Muscle layer of colon (tissue), 2 donors: Measurements from ENCODE around the gene SNX32.

Experiments
- H3K27ac ChIP-seq: one replicate; pipeline ENCODE4 v1.7.0; 2013; ENCODE audit warnings: low read depth, mild to moderate bottlenecking, low read length, moderate library complexity
- H3K27me3 ChIP-seq, 2 donors: one replicate each; pipeline ENCODE4 v1.7.0; 2013; ENCODE audit warnings: low read length in 2 of 2, mild to moderate bottlenecking in 2 of 2; ENCODE audit not compliant: insufficient read depth in 2 of 2, control insufficient read depth in 1 of 2
- H3K36me3 ChIP-seq: one replicate; pipeline ENCODE4 v1.7.0; 2013; ENCODE audit warnings: mild to moderate bottlenecking, low read length; ENCODE audit not compliant: insufficient read depth
- H3K4me1 ChIP-seq: one replicate; pipeline ENCODE4 v1.7.0; 2013; ENCODE audit warnings: mild to moderate bottlenecking, low read length; ENCODE audit not compliant: insufficient read depth
- H3K4me3 ChIP-seq, 2 donors: one replicate each; pipeline ENCODE4 v1.7.0; 2013; ENCODE audit warnings: low read length in 2 of 2, low read depth in 1 of 2, mild to moderate bottlenecking in 1 of 2, moderate library complexity in 1 of 2
- H3K9ac ChIP-seq: one replicate; pipeline ENCODE4 v1.7.0; 2013; ENCODE audit warnings: low read length
- H3K9me3 ChIP-seq: one replicate; pipeline ENCODE4 v1.7.0; 2013; ENCODE audit warnings: mild to moderate bottlenecking, low read length
- donor health status: abdominal sarcoma.
- donor health status: Adenocarcinoma of cecum.

The SNX32 gene

GRCh38 chr11:65854161-65854592, 20.4 kb downstream of the SNX32 start:
- H3K4me3 ChIP-seq, result no peak overlapping the region
- H3K9ac ChIP-seq, result no peak overlapping the region
- H3K27me3 ChIP-seq, result no peaks in the 10 kb centered on the region
- no peaks in the 10 kb centered on the region for H3K9me3 ChIP-seq
- H3K36me3 ChIP-seq, result peaks cover 57% of the 10 kb centered on the region
- no peak overlapping the region for H3K27ac ChIP-seq
- H3K4me1 ChIP-seq, result peaks cover 24% of the 10 kb centered on the region

DNA sequence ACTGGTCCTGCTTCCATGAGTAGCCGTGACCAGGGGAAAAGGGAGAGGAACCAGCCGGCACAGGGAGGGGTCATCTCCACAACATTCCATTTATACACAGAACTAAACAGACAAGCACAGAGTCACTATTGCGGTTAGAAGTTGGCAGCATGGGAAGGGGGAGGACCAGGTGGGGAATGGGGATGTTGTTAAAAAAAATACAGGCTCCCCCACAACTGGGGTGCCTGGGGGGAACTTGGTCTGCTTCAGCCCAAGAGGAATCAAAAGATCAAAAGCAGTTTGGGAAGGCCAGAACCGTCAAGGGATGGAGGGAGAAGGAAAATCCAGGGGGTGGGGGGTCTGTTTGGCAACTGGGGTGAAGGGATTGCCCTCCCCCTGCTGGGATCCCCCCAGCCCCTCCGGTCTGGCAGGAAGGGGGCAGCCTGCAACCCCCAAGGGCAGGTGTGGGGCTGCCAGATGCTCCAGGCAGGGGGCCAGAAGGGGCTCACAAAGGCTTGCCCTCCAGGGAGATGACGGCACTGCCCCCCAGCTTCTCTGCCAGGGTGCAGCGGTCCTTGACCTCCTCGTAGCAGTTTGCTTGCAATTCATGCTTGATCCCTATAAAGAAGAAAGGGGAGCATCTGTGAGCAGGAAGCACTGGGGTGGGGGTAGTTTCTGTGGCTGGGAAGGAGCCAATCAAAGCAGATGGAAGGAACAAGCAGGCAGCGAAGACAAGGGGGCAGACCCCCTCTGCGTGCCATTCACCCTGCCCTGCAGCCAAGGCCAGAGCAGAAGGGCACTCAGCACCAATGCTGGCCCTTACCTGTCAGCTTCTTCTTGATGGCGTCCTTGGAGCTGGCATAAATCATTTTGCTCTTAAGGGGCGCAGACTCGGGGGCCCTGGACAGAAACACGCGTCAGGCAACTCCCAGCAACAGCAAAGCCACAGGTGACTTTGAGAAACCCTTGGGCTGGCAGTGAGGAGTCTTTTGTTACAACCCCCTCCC, 21.4 kb downstream of the SNX32 start:
- Histone ChIP-seq H3K9ac (no peak overlapping the region), H3K4me1 (peaks cover 24% of the 10 kb centered on the region), H3K9me3 (no peaks in the 10 kb centered on the region), H3K27ac (no peak overlapping the region), H3K27me3 (no peaks in the 10 kb centered on the region), H3K4me3 (no peak overlapping the region), H3K36me3 (peaks cover 57% of the 10 kb centered on the region)

- H3K27me3 ChIP-seq, result no peaks in the 10 kb centered on the region
- H3K9me3 ChIP-seq, result no peaks in the 10 kb centered on the region
- peaks cover 25% of the 10 kb centered on the region for H3K4me1 ChIP-seq
- peaks cover 52% of the 10 kb centered on the region for H3K36me3 ChIP-seq
- H3K4me3 ChIP-seq, result peak overlapping the region; percentile 68 to 89
- peak overlapping the region; percentile 79 for H3K9ac ChIP-seq
- H3K27ac ChIP-seq, result no peak overlapping the region
Measured at GRCh38 chr11:65855927-65856363, 22.2 kb downstream of the SNX32 start.

DNA sequence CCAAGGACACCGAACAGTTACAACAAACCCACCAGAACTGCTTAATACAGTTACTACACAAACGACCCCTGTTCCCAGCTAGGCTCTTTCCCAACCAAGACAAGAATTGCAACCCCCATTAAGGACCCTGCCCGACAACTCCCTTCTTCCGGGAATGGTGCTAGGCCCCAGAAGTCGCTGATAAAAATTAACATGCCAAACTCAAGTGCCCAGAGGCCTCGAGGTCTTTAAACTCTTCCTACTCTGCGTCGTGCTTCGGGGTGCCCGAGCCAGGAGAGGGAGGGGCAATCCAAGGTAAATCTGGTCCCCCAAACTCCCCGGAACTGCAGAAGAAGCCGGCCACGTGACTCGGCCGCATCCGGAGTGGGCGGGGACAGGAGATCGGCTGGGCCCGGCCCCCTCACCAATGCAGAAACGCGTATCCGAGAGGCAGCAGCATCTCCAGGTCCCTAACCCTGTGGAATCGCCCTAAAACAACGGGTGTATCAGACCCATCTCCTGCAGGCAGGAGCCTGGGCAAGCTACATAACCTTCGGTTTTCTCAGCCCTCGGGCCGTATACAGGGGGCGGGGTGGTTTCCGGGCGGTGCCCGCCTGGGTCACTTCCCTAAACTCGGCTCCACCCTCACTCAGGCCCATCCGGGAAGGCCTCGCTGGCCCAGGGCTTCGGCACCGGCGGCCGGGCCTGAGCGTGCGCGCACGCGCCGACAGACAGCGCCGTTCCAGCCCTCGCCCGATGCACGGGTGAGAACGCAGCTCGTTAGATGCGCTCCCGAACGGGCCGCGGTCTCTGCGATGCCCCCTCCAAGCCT, 23.1 kb downstream of the SNX32 start:
- Histone ChIP-seq H3K4me3 (peak overlapping the region; percentile 68 to 89), H3K9me3 (no peaks in the 10 kb centered on the region), H3K27me3 (no peaks in the 10 kb centered on the region), H3K4me1 (peaks cover 34% of the 10 kb centered on the region), H3K36me3 (peaks cover 45% of the 10 kb centered on the region), H3K9ac (peak overlapping the region; percentile 79), H3K27ac (peak overlapping the region; percentile 96)

GRCh38 chr11:65857500-65857852, 23.7 kb downstream of the SNX32 start:
- peaks cover 39% of the 10 kb centered on the region for H3K4me1 ChIP-seq
- peaks cover 45% of the 10 kb centered on the region for H3K36me3 ChIP-seq
- H3K4me3 ChIP-seq, result peak overlapping the region; percentile 68 to 89
- peak overlapping the region; percentile 79 for H3K9ac ChIP-seq
- no peaks in the 10 kb centered on the region for H3K27me3 ChIP-seq
- H3K9me3 ChIP-seq, result no peaks in the 10 kb centered on the region
- peak overlapping the region; percentile 96 for H3K27ac ChIP-seq

DNA sequence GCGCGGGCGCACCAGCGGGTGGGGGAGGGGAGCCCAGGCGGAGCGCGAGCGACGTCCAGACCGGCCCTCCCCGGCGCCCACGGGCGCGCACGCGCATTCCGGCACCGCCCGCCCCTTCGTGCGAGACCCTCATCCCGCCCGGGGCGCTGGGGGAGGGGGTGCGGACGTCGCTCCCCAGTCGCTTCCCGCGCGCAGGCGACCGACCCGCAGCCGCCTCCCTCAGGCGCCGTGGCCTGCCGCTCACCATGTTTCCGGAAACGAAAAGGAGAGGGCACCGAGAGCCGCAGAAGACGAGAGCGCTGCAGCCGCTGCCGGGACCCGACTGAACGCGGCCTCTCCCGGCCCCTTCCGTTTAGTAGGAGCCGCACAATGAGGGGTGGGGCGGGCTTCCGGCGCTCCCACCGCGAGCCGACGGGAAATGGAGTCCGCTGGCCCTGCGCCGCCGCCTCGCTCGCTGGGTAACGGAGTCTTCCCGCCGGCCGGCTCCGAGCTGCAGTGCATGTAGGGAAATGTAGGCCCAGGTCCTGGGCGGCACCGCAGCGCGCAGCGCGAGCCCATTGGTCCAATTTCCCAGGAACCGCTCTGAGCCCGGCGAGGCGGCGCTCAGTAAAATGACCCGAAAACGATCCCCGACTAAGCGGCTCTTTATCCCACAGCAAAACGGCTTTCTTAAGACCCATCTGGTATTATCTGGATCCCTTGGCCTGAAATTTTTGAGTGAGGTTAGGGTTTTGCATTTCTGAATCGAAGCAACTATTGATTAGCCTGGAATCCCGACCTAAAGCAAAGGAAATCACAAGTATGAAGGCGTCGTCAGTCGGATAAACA, 24.3 kb downstream of the SNX32 start, which contains the start of gene CFL1:
Gene CFL1 (minus strand): TSS at position 328 of the 828 bp plus-strand sequence. CDS start 81 bp downstream, at position 247.
- H3K27me3 ChIP-seq, result no peaks in the 10 kb centered on the region
- H3K9ac ChIP-seq, result peak within 1 kb of the TSS; percentile 79
- peak within 1 kb of the TSS; percentile 99 for H3K27ac ChIP-seq
- peak within 1 kb of the TSS; percentile 68 to 89 for H3K4me3 ChIP-seq
- peaks cover 45% of the 10 kb centered on the region for H3K4me1 ChIP-seq
- H3K9me3 ChIP-seq, result no peaks in the 10 kb centered on the region
- H3K36me3 ChIP-seq, result peaks cover 47% of the 10 kb centered on the region

DNA sequence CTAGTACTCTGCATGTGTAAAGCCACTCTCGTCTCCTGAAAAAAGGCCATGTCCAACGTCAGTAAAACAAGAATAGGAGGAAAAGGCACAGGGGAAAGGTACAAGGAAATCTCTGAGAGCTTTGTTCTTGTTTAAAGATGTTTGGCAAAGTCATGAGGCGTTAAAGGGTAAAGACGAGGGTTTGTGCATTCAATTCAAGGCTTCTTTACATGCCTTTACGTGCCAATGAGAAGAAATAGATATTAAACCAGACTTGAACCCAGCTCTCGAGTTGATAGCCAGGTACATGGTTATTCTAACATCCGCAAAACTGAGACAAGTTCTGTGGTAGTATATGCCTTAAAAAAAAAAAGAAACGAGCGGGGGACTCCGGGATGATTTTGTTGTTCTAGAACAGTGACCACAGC, 24.9 kb downstream of the SNX32 start:
- Histone ChIP-seq H3K27ac (peak overlapping the region; percentile 99), H3K36me3 (peaks cover 47% of the 10 kb centered on the region), H3K4me3 (peak overlapping the region; percentile 41 to 68), H3K9me3 (no peaks in the 10 kb centered on the region), H3K9ac (peak overlapping the region; percentile 58), H3K4me1 (peaks cover 48% of the 10 kb centered on the region), H3K27me3 (no peaks in the 10 kb centered on the region)

DNA sequence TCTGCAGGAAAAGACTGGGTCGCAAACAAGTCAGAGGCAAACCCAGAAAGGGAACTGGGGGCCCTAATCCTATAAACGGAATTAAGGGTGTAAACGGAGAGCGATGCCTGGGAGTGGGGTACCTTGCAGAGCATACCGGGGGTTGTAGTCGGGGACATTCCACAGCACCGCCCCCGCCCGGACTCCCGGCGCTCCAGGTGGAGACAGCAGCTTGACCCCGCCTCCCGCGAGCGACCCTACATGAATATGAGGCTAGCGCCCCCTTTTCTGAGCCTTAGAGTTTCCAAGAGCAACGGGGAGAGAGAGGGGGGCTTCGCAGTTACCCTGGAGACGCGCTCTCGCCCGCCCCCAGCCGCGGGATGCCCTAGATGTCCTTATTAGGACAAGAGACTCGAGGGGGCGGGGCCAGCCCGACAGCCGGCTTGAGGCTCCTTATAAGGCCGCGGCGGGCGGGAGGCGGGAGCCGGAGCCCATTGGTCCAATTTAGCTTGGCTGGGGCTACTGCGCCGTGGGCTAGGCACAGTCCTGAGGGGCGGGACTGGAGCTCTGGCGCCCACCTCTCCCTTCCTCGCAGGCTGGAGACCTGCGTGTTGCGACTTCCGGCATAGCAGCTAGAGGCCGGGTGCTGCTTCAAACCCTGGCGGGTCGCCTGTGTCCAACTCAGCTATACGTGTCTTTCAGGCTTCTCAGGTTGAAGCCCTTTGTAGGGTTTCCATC, 25.5 kb downstream of the SNX32 start:
- Histone ChIP-seq H3K27me3 (no peaks in the 10 kb centered on the region), H3K9me3 (no peaks in the 10 kb centered on the region), H3K4me3 (peak overlapping the region; percentile 68 to 71), H3K36me3 (peaks cover 47% of the 10 kb centered on the region), H3K4me1 (peaks cover 51% of the 10 kb centered on the region), H3K27ac (peak overlapping the region; percentile 99), H3K9ac (peak overlapping the region; percentile 93)

GRCh38 chr11:65859812-65860277, 26.1 kb downstream of the SNX32 start:
- Histone ChIP-seq H3K9me3 (no peaks in the 10 kb centered on the region), H3K27me3 (no peaks in the 10 kb centered on the region), H3K4me1 (peaks cover 45% of the 10 kb centered on the region), H3K9ac (peak overlapping the region; percentile 93), H3K36me3 (peaks cover 47% of the 10 kb centered on the region), H3K4me3 (peak overlapping the region; percentile 68 to 71), H3K27ac (peak overlapping the region; percentile 99)
